ENCODE results near the gene ANGPTL2. TPM values are rescaled to one million over a fixed set of nuclear protein-coding genes. Genes with fewer than 3 reads are reported as not detected.

The ANGPTL2 gene
- total and polyA plus RNA-seq, 9 of the 15 experiments (the other 6 are each of a cell fraction or from before 2014, with no cell fraction given), result not detected

- peaks cover 20 to 67% of the 10 kb centered on the region in 2 experiments; a peak in 4 of 5 replicates for H3K27me3 ChIP-seq (ENCODE audit: control insufficient read depth in 2 of 2, insufficient read depth in 2 of 2, low read length in 2 of 2)
- no TSS peak for BruUV-seq (replicated peaks)
- no peak for TF ChIP-seq BHLHE40 (IDR thresholded peaks at IDR 0.05; ENCODE audit: low read length)
- TF ChIP-seq ZNF212 (CRISPR knock-in tag; IDR thresholded peaks at IDR 0.05), result no peak
- no peak for TF ChIP-seq TAL1 (IDR thresholded peaks at IDR 0.05)
- no peak for TF ChIP-seq SIN3A (IDR thresholded peaks at IDR 0.05; ENCODE audit: borderline replicate concordance in 2 of 2, control insufficient read depth in 1 of 2, low read depth in 2 of 2, low read length in 2 of 2)
- TF ChIP-seq ZNF324 (CRISPR knock-in tag; IDR thresholded peaks at IDR 0.05), result no peak
- TF ChIP-seq KAT7 (CRISPR knock-in tag; IDR thresholded peaks at IDR 0.05; ENCODE audit: borderline replicate concordance), result no peak
- TF ChIP-seq RBBP5 (IDR thresholded peaks at IDR 0.05; ENCODE audit: borderline replicate concordance, insufficient read depth, low read length, poor library complexity, severe bottlenecking), result no peak
- TF ChIP-seq, protein P1, sequence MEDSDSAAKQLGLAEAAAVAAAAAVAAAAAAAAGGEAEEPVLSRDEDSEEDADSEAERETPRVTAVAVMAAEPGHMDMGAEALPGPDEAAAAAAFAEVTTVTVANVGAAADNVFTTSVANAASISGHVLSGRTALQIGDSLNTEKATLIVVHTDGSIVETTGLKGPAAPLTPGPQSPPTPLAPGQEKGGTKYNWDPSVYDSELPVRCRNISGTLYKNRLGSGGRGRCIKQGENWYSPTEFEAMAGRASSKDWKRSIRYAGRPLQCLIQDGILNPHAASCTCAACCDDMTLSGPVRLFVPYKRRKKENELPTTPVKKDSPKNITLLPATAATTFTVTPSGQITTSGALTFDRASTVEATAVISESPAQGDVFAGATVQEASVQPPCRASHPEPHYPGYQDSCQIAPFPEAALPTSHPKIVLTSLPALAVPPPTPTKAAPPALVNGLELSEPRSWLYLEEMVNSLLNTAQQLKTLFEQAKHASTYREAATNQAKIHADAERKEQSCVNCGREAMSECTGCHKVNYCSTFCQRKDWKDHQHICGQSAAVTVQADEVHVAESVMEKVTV (CRISPR knock-in tag; IDR thresholded peaks at IDR 0.05), result no peak
- TF ChIP-seq POLR2A (conservative IDR thresholded peaks at IDR 0.05), result no peak
- no peak for TF ChIP-seq HDAC6 (IDR thresholded peaks at IDR 0.05; ENCODE audit: low read depth, low read length)
- TF ChIP-seq ZEB2 (IDR thresholded peaks at IDR 0.05), result no peak
- no peaks in the 10 kb centered on the region for H3K36me3 ChIP-seq (ENCODE audit: control insufficient read depth, insufficient read depth, low read length)
- 2% methylated on average over 4 of the region's 4 CpGs for WGBS (ENCODE audit: insufficient coverage, low coverage, missing lambda C conversion rate)
- in situ Hi-C loops (cut with MboI), result no loop called here
- no peaks in the 10 kb centered on the region for H3K9me3 ChIP-seq (replicated peaks; ENCODE audit: control insufficient read depth, insufficient read depth, low read depth, low read length)
- no peak for ATAC-seq
- H3K9ac ChIP-seq (ENCODE audit: insufficient read depth in 1 of 2, low read depth in 2 of 2, low read length in 2 of 2), result no peak overlapping the region
- H3K4me1 ChIP-seq (replicated peaks in 1 of 2; ENCODE audit: control insufficient read depth in 2 of 2, insufficient read depth in 2 of 2, low read length in 2 of 2), result no peaks in the 10 kb centered on the region; a peak in 2 of 5 replicates
- no peak overlapping the region for H3K4me2 ChIP-seq (ENCODE audit: insufficient read depth, low read length)
- FAIRE-seq, result no peak
- no peak overlapping the region for H3K27ac ChIP-seq (ENCODE audit: extremely low read depth, low read depth, low read length)
- intact Hi-C loops (cut with micrococcal nuclease), result no loop called here
- ChIA-PET CTCF (ENCODE audit: low intra/inter-chr PET ratio) (no interaction called here), POLR2A (interaction anchor here (1.0 to 1.4 kb wide), 2 partner anchors 8 to 9 kb away, joined by 3 to 4 read pairs; no protein-coding TSS in a partner anchor)
- H4K20me1 ChIP-seq (replicated peaks; ENCODE audit: control insufficient read depth, insufficient read depth, low read length), result no peaks in the 10 kb centered on the region; the same call in 1 of the 2 replicates
- H3K9me1 ChIP-seq (ENCODE audit: control insufficient read depth, insufficient read depth, low read length), result no peaks in the 10 kb centered on the region
- H3K4me3 ChIP-seq, result no peak overlapping the region
- no peak overlapping the region for H2AFZ ChIP-seq (ENCODE audit: low read depth, low read length)
- DNase-seq (ENCODE audit: extremely low read depth in 1 of 4, low spot score in 3 of 4), result no peak
- H3K79me2 ChIP-seq (ENCODE audit: control insufficient read depth, insufficient read depth, low read length), result no peaks in the 10 kb centered on the region
These were observed 16.0 kb upstream of the ANGPTL2 start for GRCh38 chr9:127138444-127138843.

Measured in K562 (cell line).